GM21526 (cell line): Measurements from ENCODE around the gene PRDM10.

Experiments
- ATAC-seq: cut with Tn5 transposase; IDR thresholded peaks from one replicate; pipeline ENCODE4 v1.9.1; 2021; ENCODE audit warnings: moderate library complexity; ENCODE audit not compliant: unreplicated experiment, low FRiP score

PRDM10 gene

GRCh38 chr11:129950101-129951091, 52.2 kb downstream of the PRDM10 start:
- ATAC-seq: no peak

GRCh38 chr11:129948926-129949466, 53.6 kb downstream of the PRDM10 start:
- no peak for ATAC-seq

- ATAC-seq: no peak
Measured at GRCh38 chr11:129947474-129947873, 55.2 kb downstream of the PRDM10 start.

GRCh38 chr11:129946965-129947364, 55.7 kb downstream of the PRDM10 start:
- ATAC-seq: no peak

GRCh38 chr11:129946256-129946655, 56.4 kb downstream of the PRDM10 start:
- no peak for ATAC-seq

- no peak for ATAC-seq
Measured at GRCh38 chr11:129945373-129945772, 57.3 kb downstream of the PRDM10 start.

GRCh38 chr11:129944696-129945095, 57.9 kb downstream of the PRDM10 start:
- no peak for ATAC-seq

- ATAC-seq: no peak
Measured at GRCh38 chr11:129943036-129943435, 59.6 kb downstream of the PRDM10 start.

- no peak for ATAC-seq
Measured at GRCh38 chr11:129939510-129939909, 63.1 kb downstream of the PRDM10 start.

- no peak for ATAC-seq
Measured at GRCh38 chr11:129938764-129939163, 63.9 kb downstream of the PRDM10 start.

GRCh38 chr11:129937592-129938238, 64.9 kb downstream of the PRDM10 start:
- ATAC-seq: no peak

GRCh38 chr11:129935723-129936122, 66.9 kb downstream of the PRDM10 start:
- no peak for ATAC-seq

GRCh38 chr11:129933891-129934290, 68.7 kb downstream of the PRDM10 start:
- no peak for ATAC-seq

- no peak for ATAC-seq
Measured at GRCh38 chr11:129933262-129933661, 69.4 kb downstream of the PRDM10 start.

GRCh38 chr11:129932381-129933067, 70.1 kb downstream of the PRDM10 start:
- ATAC-seq: no peak

- ATAC-seq: no peak
Measured at GRCh38 chr11:129930743-129931142, 71.9 kb downstream of the PRDM10 start.

GRCh38 chr11:129930296-129930695, 72.3 kb downstream of the PRDM10 start:
- no peak for ATAC-seq

- no peak for ATAC-seq
Measured at GRCh38 chr11:129929721-129930120, 72.9 kb downstream of the PRDM10 start.

GRCh38 chr11:129928923-129929692, 73.5 kb downstream of the PRDM10 start:
- no peak for ATAC-seq

- no peak for ATAC-seq
Measured at GRCh38 chr11:129922674-129923073, 80.0 kb downstream of the PRDM10 start.
